ENCODE measurements around the gene MCAM.

Gene MCAM

GRCh38 chr11:119316729-119317591 lies at the start of gene MCAM:
Gene MCAM, minus strand, starts transcription at chr11:119317130. Its CDS starts 29 bp downstream, at chr11:119317101.
- no peak for DNase-seq

GRCh38 chr11:119365071-119365591 lies 48.2 kb upstream of the MCAM start:
- DNase-seq = no peak

GRCh38 chr11:119363851-119364590 lies 47.1 kb upstream of the MCAM start:
- DNase-seq = no peak

- no peak for DNase-seq
Measured at GRCh38 chr11:119363081-119363850, 46.3 kb upstream of the MCAM start.

- no peak for DNase-seq
Measured at GRCh38 chr11:119362741-119363080, 45.8 kb upstream of the MCAM start.

- no peak for DNase-seq
Measured at GRCh38 chr11:119361941-119362725, 45.2 kb upstream of the MCAM start.

GRCh38 chr11:119361056-119361787 lies 44.3 kb upstream of the MCAM start:
- DNase-seq = no peak

GRCh38 chr11:119359365-119360214 lies 42.7 kb upstream of the MCAM start:
- DNase-seq = no peak

GRCh38 chr11:119357074-119357473 lies 40.1 kb upstream of the MCAM start:
- DNase-seq = no peak

GRCh38 chr11:119356349-119357031 lies 39.6 kb upstream of the MCAM start:
- no peak for DNase-seq

- no peak for DNase-seq
Measured at GRCh38 chr11:119355091-119355843, 38.3 kb upstream of the MCAM start.

- peak; percentile 39 for DNase-seq
Measured at GRCh38 chr11:119352857-119353260, 35.9 kb upstream of the MCAM start.

GRCh38 chr11:119351232-119351631 lies 34.3 kb upstream of the MCAM start:
- DNase-seq = no peak

- DNase-seq = no peak
Measured at GRCh38 chr11:119350302-119350701, 33.4 kb upstream of the MCAM start.

GRCh38 chr11:119347940-119348605 lies 31.1 kb upstream of the MCAM start:
- no peak for DNase-seq

GRCh38 chr11:119347242-119347641 lies 30.3 kb upstream of the MCAM start:
- no peak for DNase-seq

- DNase-seq = no peak
Measured at GRCh38 chr11:119346605-119347004, 29.7 kb upstream of the MCAM start, which contains the start of gene MFRP. Gene MFRP, minus strand, starts transcription at chr11:119346705. Its CDS starts 192 bp downstream, at chr11:119346513.

GRCh38 chr11:119345685-119346084 lies 28.8 kb upstream of the MCAM start:
- DNase-seq = no peak
